HepG2 (cell line): Measurements from ENCODE around the gene ATP6V0D1. TPM values are rescaled to one million over a fixed set of nuclear protein-coding genes. Genes with fewer than 3 reads are reported as not detected.

Source experiments
- CAMTA2 ChIP-seq: sonication (generic); formaldehyde crosslinking; IDR thresholded peaks from 2 replicates; pipeline ENCODE4 v1.4.0; 2020; ENCODE audit warnings: mild to moderate bottlenecking, missing genetic modification reagents, borderline replicate concordance
- CBX5 ChIP-seq: sonication (generic); formaldehyde crosslinking; IDR thresholded peaks from 2 replicates; pipeline ENCODE4 v1.4.0; 2020; ENCODE audit warnings: missing genetic modification reagents, borderline replicate concordance
- DBP ChIP-seq: sonication (generic); formaldehyde crosslinking; IDR thresholded peaks from 2 replicates; pipeline ENCODE4 v1.4.0; 2020; ENCODE audit warnings: missing genetic modification reagents; ENCODE audit errors: not compliant biosample characterization
- EHMT2 ChIP-seq: fragments of 200-600 bp; sonication (generic); IDR thresholded peaks from 2 replicates; pipeline ENCODE4 v1.7.0; 2017; ENCODE audit warnings: antibody characterized with exemption, low read depth, low read length, borderline replicate concordance
- GABPB1 ChIP-seq: IDR thresholded peaks from 2 replicates; pipeline ENCODE4 v1.6.1; 2016; ENCODE audit warnings: mild to moderate bottlenecking, missing genetic modification reagents, moderate library complexity, missing compliant biosample characterization
- GATAD1 ChIP-seq: IDR thresholded peaks from 2 replicates; pipeline ENCODE4 v1.6.1; 2016; ENCODE audit warnings: missing genetic modification reagents, missing compliant biosample characterization
- HMG20B ChIP-seq: conservative IDR thresholded peaks from 2 replicates; pipeline ENCODE4 v1.6.1; 2016; ENCODE audit warnings: missing genetic modification reagents, missing compliant biosample characterization
- KAT7 ChIP-seq: IDR thresholded peaks from 2 replicates; pipeline ENCODE4 v1.6.1; 2018; ENCODE audit warnings: borderline replicate concordance, missing compliant biosample characterization
- MBD4 ChIP-seq: IDR thresholded peaks from 2 replicates; pipeline ENCODE4 v1.6.1; 2012; ENCODE audit warnings: low read length, inconsistent platforms, borderline replicate concordance
- MXD3 ChIP-seq: IDR thresholded peaks from 2 replicates; pipeline ENCODE4 v1.6.1; 2016; ENCODE audit warnings: mild to moderate bottlenecking, missing biosample characterization, missing genetic modification reagents
- PHF20 ChIP-seq: sonication (generic); formaldehyde crosslinking; IDR thresholded peaks from 2 replicates; pipeline ENCODE4 v1.5.0; 2020; ENCODE audit warnings: mild to moderate bottlenecking, missing genetic modification reagents
- SNAI1 ChIP-seq: sonication (generic); formaldehyde crosslinking; IDR thresholded peaks from 2 replicates; pipeline ENCODE4 v1.5.0; 2020; ENCODE audit warnings: mild to moderate bottlenecking, missing genetic modification reagents, borderline replicate concordance
- XRCC5 ChIP-seq: fragments of 200-400 bp; formaldehyde crosslinking; optimal IDR thresholded peaks from 2 replicates; pipeline ENCODE3; 2017; ENCODE audit warnings: mild to moderate bottlenecking, low read length
- ZFP36 ChIP-seq: fragments of 150-350 bp; IDR thresholded peaks from 2 replicates; pipeline ENCODE4 v1.6.1; 2018; ENCODE audit warnings: borderline replicate concordance, low read length, low read depth; ENCODE audit not compliant: partially characterized antibody
- ZFY ChIP-seq: sonication (generic); formaldehyde crosslinking; IDR thresholded peaks from 2 replicates; pipeline ENCODE4 v1.4.0; 2020; ENCODE audit warnings: missing genetic modification reagents
- ZNF17 ChIP-seq: sonication (generic); formaldehyde crosslinking; IDR thresholded peaks from 2 replicates; pipeline ENCODE4 v1.5.0; 2020; ENCODE audit warnings: mild to moderate bottlenecking, missing genetic modification reagents
- ZNF576 ChIP-seq: sonication (generic); formaldehyde crosslinking; IDR thresholded peaks from 2 replicates; pipeline ENCODE4 v1.4.0; 2020; ENCODE audit warnings: mild to moderate bottlenecking, missing genetic modification reagents
- ZNF724P ChIP-seq: sonication (generic); formaldehyde crosslinking; IDR thresholded peaks from 2 replicates; pipeline ENCODE4 v1.8.0; 2022; ENCODE audit warnings: missing genetic modification reagents, borderline replicate concordance
- ZNF839 ChIP-seq: sonication (generic); formaldehyde crosslinking; IDR thresholded peaks from 2 replicates; pipeline ENCODE4 v1.4.0; 2020; ENCODE audit warnings: missing genetic modification reagents, mild to moderate bottlenecking, borderline replicate concordance
- ZNF841 ChIP-seq: sonication (generic); formaldehyde crosslinking; IDR thresholded peaks from 2 replicates; pipeline ENCODE4 v1.8.1; 2023; ENCODE audit warnings: missing genetic modification reagents, borderline replicate concordance
- ZNF883 ChIP-seq: sonication (generic); formaldehyde crosslinking; IDR thresholded peaks from 2 replicates; pipeline ENCODE4 v1.5.1; 2020; ENCODE audit warnings: mild to moderate bottlenecking, missing genetic modification reagents; ENCODE audit errors: not compliant biosample characterization
- polyA plus RNA-seq, 8 experiments: library from polyadenylated mRNA; depleted of rRNA in 3 of 8; stranded (reverse) in 7 of 8; unstranded in 1 of 8; fragments of >200 nt; fragmentation: Illumina TruSeq in 4 of 8; extraction: Trizol in 4 of 8; gene quantifications; 2 replicates each; pipeline versions ENCODE4 v1.2.1 to v1.2.3, GENCODE V29; 2011 to 2016; ENCODE audit warnings: low read depth in 4 of 8, missing spikeins in 1 of 8, mixed read lengths in 1 of 8; ENCODE audit not compliant: insufficient read depth in 1 of 8
- total RNA-seq, 5 experiments: library from RNA; depleted of rRNA; stranded (reverse); fragments of >200 nt; fragmentation: Illumina TruSeq; extraction: Trizol; gene quantifications; 2 replicates each; pipeline ENCODE4 v1.2.3, GENCODE V29; 2016; ENCODE audit warnings: low read depth in 1 of 5
- TF ChIP-seq, protein P1 (sequence below): sonication (generic); formaldehyde crosslinking; conservative IDR thresholded peaks from 2 replicates; pipeline ENCODE4 v1.8.0; 2022; ENCODE audit warnings: low read depth, missing genetic modification reagents
- TF ChIP-seq, protein P2 (sequence below): sonication (generic); formaldehyde crosslinking; IDR thresholded peaks from 2 replicates; pipeline ENCODE4 v1.4.0; 2020; ENCODE audit warnings: mild to moderate bottlenecking, missing genetic modification reagents, borderline replicate concordance
- TF ChIP-seq, protein P3 (sequence below): sonication (generic); formaldehyde crosslinking; IDR thresholded peaks from 2 replicates; pipeline ENCODE4 v1.5.0; 2020; ENCODE audit warnings: missing genetic modification reagents

ATP6V0D1 gene
- total and polyA plus RNA-seq, 2 of the 13 experiments (the other 11 are each of a cell fraction or from before 2014, with no cell fraction given), result 51.1 to 61.3 TPM

DNA sequence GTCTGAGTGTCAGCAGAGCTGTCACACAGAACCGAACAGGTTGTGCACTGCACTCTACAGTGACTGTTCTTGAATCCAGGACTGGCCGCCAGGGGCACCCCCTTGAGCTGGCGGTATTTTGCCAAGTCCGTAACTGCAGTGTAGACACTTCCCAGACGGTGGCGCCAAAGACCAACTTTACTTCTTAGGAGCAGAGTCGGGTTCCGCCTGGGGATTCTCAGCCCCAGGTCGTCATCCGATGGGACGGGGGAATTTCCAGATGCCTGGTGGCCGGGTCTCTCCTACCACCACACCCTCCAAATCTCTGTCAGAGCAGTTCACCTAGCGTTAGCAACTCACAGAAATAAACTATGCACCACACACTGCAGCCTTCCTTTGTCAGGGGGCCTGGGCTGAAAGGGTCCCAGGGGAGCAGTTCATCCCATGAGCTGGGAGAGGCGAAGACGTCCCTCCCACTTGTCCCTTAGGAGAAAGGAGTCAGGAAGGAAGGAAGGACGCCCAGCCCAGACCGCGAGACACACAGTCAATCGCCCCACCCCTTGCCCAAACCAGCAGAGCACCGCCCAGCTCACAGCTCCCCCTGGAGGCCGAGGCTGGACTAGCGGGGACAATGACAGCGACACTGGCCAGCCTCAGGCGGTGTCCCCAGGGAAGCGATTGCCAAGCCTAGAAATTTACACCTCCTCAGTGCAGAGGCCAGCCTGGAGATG is 40.3 kb upstream of the ATP6V0D1 start (continued):
- peak; percentile 57 for TF ChIP-seq GATAD1 (CRISPR knock-in tag)
- TF ChIP-seq, protein P1, sequence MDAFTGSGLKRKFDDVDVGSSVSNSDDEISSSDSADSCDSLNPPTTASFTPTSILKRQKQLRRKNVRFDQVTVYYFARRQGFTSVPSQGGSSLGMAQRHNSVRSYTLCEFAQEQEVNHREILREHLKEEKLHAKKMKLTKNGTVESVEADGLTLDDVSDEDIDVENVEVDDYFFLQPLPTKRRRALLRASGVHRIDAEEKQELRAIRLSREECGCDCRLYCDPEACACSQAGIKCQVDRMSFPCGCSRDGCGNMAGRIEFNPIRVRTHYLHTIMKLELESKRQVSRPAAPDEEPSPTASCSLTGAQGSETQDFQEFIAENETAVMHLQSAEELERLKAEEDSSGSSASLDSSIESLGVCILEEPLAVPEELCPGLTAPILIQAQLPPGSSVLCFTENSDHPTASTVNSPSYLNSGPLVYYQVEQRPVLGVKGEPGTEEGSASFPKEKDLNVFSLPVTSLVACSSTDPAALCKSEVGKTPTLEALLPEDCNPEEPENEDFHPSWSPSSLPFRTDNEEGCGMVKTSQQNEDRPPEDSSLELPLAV, result no peak
- TF ChIP-seq, protein P2, sequence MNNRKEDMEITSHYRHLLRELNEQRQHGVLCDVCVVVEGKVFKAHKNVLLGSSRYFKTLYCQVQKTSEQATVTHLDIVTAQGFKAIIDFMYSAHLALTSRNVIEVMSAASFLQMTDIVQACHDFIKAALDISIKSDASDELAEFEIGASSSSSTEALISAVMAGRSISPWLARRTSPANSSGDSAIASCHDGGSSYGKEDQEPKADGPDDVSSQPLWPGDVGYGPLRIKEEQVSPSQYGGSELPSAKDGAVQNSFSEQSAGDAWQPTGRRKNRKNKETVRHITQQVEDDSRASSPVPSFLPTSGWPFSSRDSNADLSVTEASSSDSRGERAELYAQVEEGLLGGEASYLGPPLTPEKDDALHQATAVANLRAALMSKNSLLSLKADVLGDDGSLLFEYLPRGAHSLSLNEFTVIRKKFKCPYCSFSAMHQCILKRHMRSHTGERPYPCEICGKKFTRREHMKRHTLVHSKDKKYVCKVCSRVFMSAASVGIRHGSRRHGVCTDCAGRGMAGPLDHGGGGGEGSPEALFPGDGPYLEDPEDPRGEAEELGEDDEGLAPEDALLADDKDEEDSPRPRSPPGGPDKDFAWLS, result no peak
- no peak for TF ChIP-seq SNAI1 (CRISPR knock-in tag)
- TF ChIP-seq ZNF841, result no peak
- peak; percentile 55; the same call in 1 of the 2 replicates for TF ChIP-seq KAT7 (CRISPR knock-in tag)
- TF ChIP-seq CAMTA2, result no peak
- TF ChIP-seq CBX5 (CRISPR knock-in tag), result peak; percentile 68; the same call in 1 of the 2 replicates
- TF ChIP-seq MXD3, result no peak
- TF ChIP-seq ZNF17 (CRISPR knock-in tag), result no peak
- no peak for TF ChIP-seq ZNF724P (CRISPR knock-in tag)
- peak; percentile 59 for TF ChIP-seq ZFY (CRISPR knock-in tag)
- TF ChIP-seq HMG20B, result no peak
- TF ChIP-seq EHMT2, result no peak
- TF ChIP-seq ZNF883 (CRISPR knock-in tag), result peak; percentile 19
- TF ChIP-seq XRCC5, result peak; percentile 91
- TF ChIP-seq ZNF839 (CRISPR knock-in tag), result no peak; the same call in 1 of the 2 replicates
- peak; percentile 70 for TF ChIP-seq DBP (CRISPR knock-in tag)
- TF ChIP-seq ZFP36, result no peak
- TF ChIP-seq PHF20, result no peak
- TF ChIP-seq, protein P3, sequence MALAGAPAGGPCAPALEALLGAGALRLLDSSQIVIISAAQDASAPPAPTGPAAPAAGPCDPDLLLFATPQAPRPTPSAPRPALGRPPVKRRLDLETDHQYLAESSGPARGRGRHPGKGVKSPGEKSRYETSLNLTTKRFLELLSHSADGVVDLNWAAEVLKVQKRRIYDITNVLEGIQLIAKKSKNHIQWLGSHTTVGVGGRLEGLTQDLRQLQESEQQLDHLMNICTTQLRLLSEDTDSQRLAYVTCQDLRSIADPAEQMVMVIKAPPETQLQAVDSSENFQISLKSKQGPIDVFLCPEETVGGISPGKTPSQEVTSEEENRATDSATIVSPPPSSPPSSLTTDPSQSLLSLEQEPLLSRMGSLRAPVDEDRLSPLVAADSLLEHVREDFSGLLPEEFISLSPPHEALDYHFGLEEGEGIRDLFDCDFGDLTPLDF, result peak; percentile 66; the same call in 1 of the 2 replicates
- TF ChIP-seq MBD4, result no peak
- TF ChIP-seq GABPB1 (CRISPR knock-in tag), result peak; percentile 61
- no peak for TF ChIP-seq ZNF576
